A549 (cell line): ENCODE measurements around the gene RABL6. TPM values are rescaled to one million over a fixed set of nuclear protein-coding genes. Genes with fewer than 3 reads are reported as not detected.

Source experiments
- ATAC-seq, 2 experiments: fragments of 200-7000 bp in 1 of 2; fragments of >200 bp in 1 of 2; cut with Nextera tagmentation in 1 of 2; cut with Tn5 transposase in 1 of 2; 3 replicates each; pipeline versions ENCODE4 v1.8.0 to v1.9.1; 2018 to 2020; ENCODE audit warnings: mild to moderate bottlenecking in 1 of 2, moderate library complexity in 1 of 2
- CTCF ChIA-PET: fragments of 300-600 bp; sonication (Branson Sonifier 250); formaldehyde crosslinking; extraction: SDS; loops from one replicate; lab custom pipeline; 2021; ENCODE audit warnings: antibody characterized with exemption, inconsistent platforms; lab: Yijun Ruan, JAX
- POLR2A ChIA-PET: fragments of 350-600 bp; formaldehyde crosslinking; extraction: SDS; loops from one replicate; lab custom pipeline; 2021; ENCODE audit warnings: antibody characterized with exemption, inconsistent platforms; lab: Yijun Ruan, JAX
- DNase-seq, 2 experiments: peaks; one replicate each; pipeline versions ENCODE4 v3.0.0 to v3.0.0-alpha.2; 2011 to 2016; ENCODE audit warnings: low read depth in 1 of 2, low spot score in 1 of 2
- FAIRE-seq: peaks from 2 replicates; lab custom pipeline; 2011; peaks lifted over from hg19 to GRCh38; lab: Jason Lieb, UNC
- H3K27ac ChIP-seq, 2 experiments: fragments of >200 bp; sonication (Bioruptor Twin); formaldehyde crosslinking; 3 replicates each; pipeline ENCODE4 v1.5.1; 2016 to 2017
- H3K4me1 ChIP-seq: fragments of >200 bp; sonication (Bioruptor Twin); formaldehyde crosslinking; 3 replicates; pipeline ENCODE4 v1.6.1; 2016
- H3K4me2 ChIP-seq: fragments of >200 bp; sonication (Bioruptor Twin); formaldehyde crosslinking; 3 replicates; pipeline ENCODE4 v1.6.1; 2016
- H3K4me3 ChIP-seq: fragments of >200 bp; sonication (Bioruptor Twin); formaldehyde crosslinking; 3 replicates; pipeline ENCODE4 v1.5.1; 2016
- H3K9me3 ChIP-seq: fragments of >200 bp; sonication (Bioruptor Twin); formaldehyde crosslinking; 3 replicates; pipeline ENCODE4 v1.6.1; 2016
- ATOH8 ChIP-seq: fragments of 250-450 bp; sonication (Bioruptor Pico); IDR thresholded peaks from 2 replicates; pipeline ENCODE4 v1.5.0; 2020; ENCODE audit warnings: low read depth, mild to moderate bottlenecking, moderate library complexity
- BCL3 ChIP-seq: fragments of >200 bp; sonication (Bioruptor Twin); formaldehyde crosslinking; IDR thresholded peaks from 3 replicates; pipeline ENCODE4 v1.6.1; 2016
- CBX2 ChIP-seq: fragments of 200-600 bp; sonication (generic); IDR thresholded peaks from 2 replicates; pipeline ENCODE4 v1.6.1; 2016; ENCODE audit warnings: low read depth, mild to moderate bottlenecking, borderline replicate concordance
- CBX8 ChIP-seq: fragments of 200-600 bp; sonication (generic); IDR thresholded peaks from 2 replicates; pipeline ENCODE4 v1.6.1; 2016
- CEBPB ChIP-seq, 2 experiments: fragments of >200 bp in 1 of 2; sonication (Bioruptor Twin) in 1 of 2; formaldehyde crosslinking in 1 of 2; IDR thresholded peaks; 2 replicates each; pipeline ENCODE4 v1.6.1; 2012 to 2016
- EP300 ChIP-seq, 2 experiments: fragments of >200 bp; sonication (Bioruptor Twin); formaldehyde crosslinking; IDR thresholded peaks; 2 replicates in 1 of 2; 3 replicates in 1 of 2; pipeline ENCODE4 v1.6.1; 2016 to 2017
- FOSB ChIP-seq: fragments of 250-450 bp; sonication (Bioruptor Pico); IDR thresholded peaks from 2 replicates; pipeline ENCODE4 v1.5.0; 2020; ENCODE audit warnings: mild to moderate bottlenecking, moderate library complexity
- FOSL2 ChIP-seq, 2 experiments: fragments of 450-650 bp in 1 of 2; fragments of >200 bp in 1 of 2; sonication (Bioruptor Twin) in 1 of 2; formaldehyde crosslinking; IDR thresholded peaks; 2 replicates each; pipeline versions ENCODE4 v1.5.0 to v1.6.1; 2016 to 2020; ENCODE audit warnings: mild to moderate bottlenecking in 1 of 2, moderate library complexity in 1 of 2
- FOXS1 ChIP-seq: fragments of 250-450 bp; sonication (Bioruptor Pico); IDR thresholded peaks from 2 replicates; pipeline ENCODE4 v1.5.0; 2020; ENCODE audit warnings: mild to moderate bottlenecking, moderate library complexity
- GATA3 ChIP-seq: IDR thresholded peaks from 2 replicates; pipeline ENCODE4 v1.6.1; 2012; ENCODE audit warnings: borderline replicate concordance
- HOXB13 ChIP-seq: fragments of 250-450 bp; sonication (Bioruptor Pico); IDR thresholded peaks from 2 replicates; pipeline ENCODE4 v1.5.0; 2020; ENCODE audit warnings: low read depth, mild to moderate bottlenecking, moderate library complexity
- JUNB ChIP-seq: fragments of >200 bp; sonication (Bioruptor Twin); formaldehyde crosslinking; IDR thresholded peaks from 2 replicates; pipeline ENCODE4 v1.6.1; 2016
- KDM1A ChIP-seq: fragments of 200-600 bp; sonication (generic); IDR thresholded peaks from 2 replicates; pipeline ENCODE4 v1.6.1; 2016; ENCODE audit warnings: low read depth, mild to moderate bottlenecking
- KDM5A ChIP-seq: fragments of 200-600 bp; sonication (generic); IDR thresholded peaks from 2 replicates; pipeline ENCODE4 v1.6.1; 2016; ENCODE audit warnings: antibody characterized with exemption, mild to moderate bottlenecking
- MAZ ChIP-seq: fragments of 150-350 bp; IDR thresholded peaks from 2 replicates; pipeline ENCODE4 v1.6.1; 2014; ENCODE audit warnings: antibody characterized with exemption, low read depth, low read length, borderline replicate concordance
- NFE2L2 ChIP-seq: fragments of 150-350 bp; conservative IDR thresholded peaks from 2 replicates; pipeline ENCODE4 v1.6.1; 2014; ENCODE audit warnings: low read length
- NR3C1 ChIP-seq: fragments of >200 bp; sonication (Bioruptor Twin); formaldehyde crosslinking; IDR thresholded peaks from 3 replicates; pipeline ENCODE4 v1.6.1; 2017
- PHF8 ChIP-seq: fragments of 200-600 bp; sonication (generic); IDR thresholded peaks from 2 replicates; pipeline ENCODE4 v1.6.1; 2016; ENCODE audit warnings: low read depth, mild to moderate bottlenecking, antibody characterized with exemption, moderate library complexity, borderline replicate concordance
- POLR2A ChIP-seq: IDR thresholded peaks from 2 replicates; pipeline ENCODE4 v1.6.1; 2012; ENCODE audit warnings: mild to moderate bottlenecking, low read length
- RARB ChIP-seq: fragments of 250-450 bp; sonication (Bioruptor Pico); IDR thresholded peaks from 2 replicates; pipeline ENCODE4 v1.8.0; 2021; ENCODE audit warnings: mild to moderate bottlenecking, moderate library complexity
- RCOR1 ChIP-seq: fragments of 150-350 bp; IDR thresholded peaks from 2 replicates; pipeline ENCODE4 v1.6.1; 2014; ENCODE audit warnings: antibody characterized with exemption, low read length, low read depth
- RFX5 ChIP-seq: fragments of 450-650 bp; IDR thresholded peaks from 2 replicates; pipeline ENCODE4 v1.7.1; 2014; ENCODE audit warnings: antibody characterized with exemption, mild to moderate bottlenecking, moderate library complexity
- SREBF2 ChIP-seq: fragments of 450-650 bp; IDR thresholded peaks from 2 replicates; pipeline ENCODE4 v1.6.1; 2014; ENCODE audit warnings: mild to moderate bottlenecking, moderate library complexity
- TFCP2L1 ChIP-seq: fragments of 250-450 bp; sonication (Bioruptor Pico); IDR thresholded peaks from 2 replicates; pipeline ENCODE4 v1.5.0; 2021; ENCODE audit warnings: mild to moderate bottlenecking
- ZFP36 ChIP-seq: fragments of 450-650 bp; IDR thresholded peaks from 2 replicates; pipeline ENCODE4 v1.6.1; 2014; ENCODE audit warnings: borderline replicate concordance; ENCODE audit not compliant: partially characterized antibody
- ZNF302 ChIP-seq: fragments of 250-450 bp; sonication (Bioruptor Pico); IDR thresholded peaks from 2 replicates; pipeline ENCODE4 v1.9.0; 2021; ENCODE audit warnings: inconsistent platforms, mild to moderate bottlenecking, moderate library complexity
- WGBS: methylation state at CpG from one replicate; pipeline ENCODE4 v1.1.6; 2017; ENCODE audit errors: missing lambda C conversion rate; 5-methylcytosine and 5-hydroxymethylcytosine counted together
- polyA plus RNA-seq, 4 experiments: library from polyadenylated mRNA; depleted of rRNA in 3 of 4; stranded (reverse); fragments of >200 nt; fragmentation: RNase III in 1 of 4; extraction: RNeasy Plus Mini Kit Qiagen cat#74134 plus additional on column Dnase treatment in 1 of 4; gene quantifications; 2 replicates in 3 of 4; 3 replicates in 1 of 4; pipeline ENCODE4 v1.2.3, GENCODE V29; 2011 to 2017
- TF ChIP-seq, protein P1 (sequence below): fragments of 150-350 bp; IDR thresholded peaks from 2 replicates; pipeline ENCODE4 v1.6.1; 2014; ENCODE audit warnings: low read depth, mild to moderate bottlenecking, low read length
- TF ChIP-seq, protein P2 (sequence below): IDR thresholded peaks from 2 replicates; pipeline ENCODE4 v1.6.1; 2012; ENCODE audit warnings: low read depth, borderline replicate concordance
- TF ChIP-seq, protein P3 (sequence below): fragments of 450-650 bp; IDR thresholded peaks from 2 replicates; pipeline ENCODE4 v1.6.1; 2014; ENCODE audit warnings: antibody characterized with exemption

The RABL6 gene
- polyA plus RNA-seq, 2 of the 4 experiments (the other 2 are of a cell fraction), result 46.8 to 71.4 TPM

DNA sequence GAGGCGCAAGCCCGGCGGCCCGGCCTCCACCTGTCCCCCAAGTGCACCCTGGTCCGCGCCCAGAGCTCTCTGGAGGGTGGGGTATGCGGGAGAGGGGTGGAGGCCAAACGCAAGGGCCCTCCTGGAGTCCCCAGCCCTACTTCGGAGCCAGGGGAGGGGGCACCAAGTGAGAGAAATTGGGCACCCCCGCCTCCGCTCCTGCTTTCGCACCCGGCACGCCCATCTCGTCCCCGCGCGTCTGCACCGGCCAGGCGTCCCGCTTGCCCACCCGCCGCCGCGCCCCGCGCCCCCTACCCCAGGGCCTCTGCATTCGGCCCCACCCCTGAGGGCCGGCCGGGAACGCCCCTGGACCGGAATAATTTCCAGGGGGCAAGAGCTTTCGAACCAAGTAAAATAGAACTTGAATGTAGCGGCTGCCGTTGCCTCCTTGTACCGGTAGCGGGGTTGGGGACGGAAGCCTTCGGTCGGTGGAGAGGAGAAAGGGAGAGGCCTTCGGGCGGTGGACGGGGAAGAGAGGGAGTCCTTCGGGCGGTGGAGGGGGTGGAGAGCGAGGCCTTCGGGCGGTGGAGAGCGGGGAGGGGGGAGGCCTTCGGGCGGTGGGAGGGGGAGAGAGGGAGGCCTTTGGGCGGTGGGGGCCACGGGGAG, 40.8 kb downstream of the RABL6 start:
- 0% methylated on average over 17 of the region's 53 CpGs for WGBS
- ChIA-PET CTCF (interaction anchor here (1.1 to 2.3 kb wide), 7 partner anchors 8 to 187 kb away, joined by 3 to 7 read pairs (median 4); no protein-coding TSS in a partner anchor), POLR2A (interaction anchor here (1.0 to 1.8 kb wide), 8 partner anchors 34 to 187 kb away, joined by 3 to 11 read pairs (median 4); partner anchors contain the start of genes CLIC3, TMEM141 and TRAF2)
- no peaks in the 10 kb centered on the region for H3K9me3 ChIP-seq
- H3K4me1 ChIP-seq, result peaks cover 23% of the 10 kb centered on the region
- peak; percentile 3; the same call in 1 of the 3 replicates for TF ChIP-seq BCL3
- TF ChIP-seq, protein P1, sequence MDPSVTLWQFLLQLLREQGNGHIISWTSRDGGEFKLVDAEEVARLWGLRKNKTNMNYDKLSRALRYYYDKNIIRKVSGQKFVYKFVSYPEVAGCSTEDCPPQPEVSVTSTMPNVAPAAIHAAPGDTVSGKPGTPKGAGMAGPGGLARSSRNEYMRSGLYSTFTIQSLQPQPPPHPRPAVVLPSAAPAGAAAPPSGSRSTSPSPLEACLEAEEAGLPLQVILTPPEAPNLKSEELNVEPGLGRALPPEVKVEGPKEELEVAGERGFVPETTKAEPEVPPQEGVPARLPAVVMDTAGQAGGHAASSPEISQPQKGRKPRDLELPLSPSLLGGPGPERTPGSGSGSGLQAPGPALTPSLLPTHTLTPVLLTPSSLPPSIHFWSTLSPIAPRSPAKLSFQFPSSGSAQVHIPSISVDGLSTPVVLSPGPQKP, result no peak
- ATAC-seq (peak; percentile 21 to 24), DNase-seq (peak; percentile 56 to 64), FAIRE-seq (no peak)
- peak overlapping the region; percentile 87 for H3K4me3 ChIP-seq
- peak overlapping the region; percentile 96 to 97 for H3K27ac ChIP-seq
- H3K4me2 ChIP-seq, result peak overlapping the region; percentile 80

DNA sequence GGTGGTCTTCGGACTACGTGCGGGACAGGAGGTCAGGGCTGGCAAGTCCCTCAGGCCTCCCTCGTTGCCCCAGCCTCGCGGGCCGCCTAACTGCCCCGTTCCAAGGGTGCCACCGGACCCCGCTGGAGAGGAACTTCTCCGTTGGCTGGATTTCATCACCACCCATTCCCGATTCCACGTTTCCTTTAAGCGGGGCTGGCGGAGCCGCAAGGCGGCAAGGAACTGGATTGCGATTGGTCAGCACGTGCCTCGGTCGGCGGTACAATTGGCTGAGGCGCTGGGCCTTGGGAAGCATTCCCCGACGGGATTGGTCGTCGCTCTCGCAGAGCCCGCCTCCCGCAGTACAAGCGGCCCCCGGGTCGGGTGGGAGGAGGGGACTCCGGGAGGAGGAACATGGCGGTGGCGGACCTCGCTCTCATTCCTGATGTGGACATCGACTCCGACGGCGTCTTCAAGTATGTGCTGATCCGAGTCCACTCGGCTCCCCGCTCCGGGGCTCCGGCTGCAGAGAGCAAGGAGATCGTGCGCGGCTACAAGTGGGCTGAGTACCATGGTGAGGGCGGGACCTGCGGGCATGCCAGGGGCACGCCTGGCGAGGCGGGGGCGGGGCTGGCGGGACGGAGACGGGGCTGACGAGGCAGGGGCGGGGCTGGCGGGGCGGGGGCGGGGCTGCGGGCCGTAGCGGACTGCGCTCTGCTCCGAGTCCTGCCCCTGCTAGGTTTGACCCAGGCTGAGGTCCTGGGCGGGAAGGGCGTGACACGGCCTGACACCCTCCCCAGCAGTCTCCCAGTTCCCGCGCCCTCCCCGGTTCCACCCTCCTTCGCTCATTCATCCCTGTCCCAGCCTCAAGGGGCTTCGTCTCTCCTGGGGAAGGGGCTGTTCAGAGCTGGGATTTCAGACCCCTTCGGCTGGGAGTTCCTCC, 41.6 kb downstream of the RABL6 start, which contains the start of gene PHPT1:
Gene PHPT1 (plus strand): TSS at position 372 of the 922 bp plus-strand sequence. CDS start 22 bp downstream, at position 394.
- DNase-seq (peak; percentile 99 to 100), ATAC-seq (peak; percentile 53 to 80), FAIRE-seq (peak; percentile 93)
- 3% methylated on average over 47 of the region's 77 CpGs for WGBS
- Histone ChIP-seq H3K4me1 (peaks cover 22% of the 10 kb centered on the region), H3K27ac (peak within 1 kb of the TSS; percentile 96 to 97), H3K4me2 (peak within 1 kb of the TSS; percentile 86), H3K9me3 (no peaks in the 10 kb centered on the region), H3K4me3 (peak within 1 kb of the TSS; percentile 87)
- POLR2A ChIA-PET, result interaction anchor here (0.7 to 1.7 kb wide), 5 partner anchors 35 to 186 kb away, joined by 3 to 6 read pairs (median 3); no protein-coding TSS in a partner anchor
- CTCF ChIA-PET, result interaction anchor here (0.6 to 1.3 kb wide), 6 partner anchors 32 to 735 kb away, joined by 3 to 7 read pairs (median 4); no protein-coding TSS in a partner anchor
- TF ChIP-seq FOSB (no peak), TFCP2L1 (CRISPR knock-in tag) (0 out of 2 replicates have a peak, but pooled peaks have one; percentile 41), CBX8 (no peak), CEBPB (IDR thresholded peaks at IDR 0.05) (peak; percentile 61 to 88; a peak in 3 of 4 replicates), ZFP36 (no peak), CBX2 (no peak), RARB (CRISPR knock-in tag) (no peak), HOXB13 (CRISPR knock-in tag) (no peak), PHF8 (no peak), JUNB (no peak), KDM1A (no peak), GATA3 (0 out of 2 replicates have a peak, but pooled peaks have one; percentile 24), RCOR1 (no peak), FOSL2 (IDR thresholded peaks at IDR 0.05) (no peak), FOSL2 (CRISPR knock-in tag; IDR thresholded peaks at IDR 0.05) (no peak), NR3C1 (no peak), FOXS1 (CRISPR knock-in tag) (no peak), EP300 (IDR thresholded peaks at IDR 0.05) (no peak), ZNF302 (CRISPR knock-in tag) (no peak), ATOH8 (CRISPR knock-in tag) (no peak), SREBF2 (no peak), KDM5A (no peak), RFX5 (peak; percentile 35; the same call in 1 of the 2 replicates), POLR2A (peak; percentile 72), NFE2L2 (no peak), MAZ (no peak)
- TF ChIP-seq, protein P1, result no peak
- TF ChIP-seq, protein P2, sequence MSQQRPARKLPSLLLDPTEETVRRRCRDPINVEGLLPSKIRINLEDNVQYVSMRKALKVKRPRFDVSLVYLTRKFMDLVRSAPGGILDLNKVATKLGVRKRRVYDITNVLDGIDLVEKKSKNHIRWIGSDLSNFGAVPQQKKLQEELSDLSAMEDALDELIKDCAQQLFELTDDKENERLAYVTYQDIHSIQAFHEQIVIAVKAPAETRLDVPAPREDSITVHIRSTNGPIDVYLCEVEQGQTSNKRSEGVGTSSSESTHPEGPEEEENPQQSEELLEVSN, result peak; percentile 94
- TF ChIP-seq, protein P3, sequence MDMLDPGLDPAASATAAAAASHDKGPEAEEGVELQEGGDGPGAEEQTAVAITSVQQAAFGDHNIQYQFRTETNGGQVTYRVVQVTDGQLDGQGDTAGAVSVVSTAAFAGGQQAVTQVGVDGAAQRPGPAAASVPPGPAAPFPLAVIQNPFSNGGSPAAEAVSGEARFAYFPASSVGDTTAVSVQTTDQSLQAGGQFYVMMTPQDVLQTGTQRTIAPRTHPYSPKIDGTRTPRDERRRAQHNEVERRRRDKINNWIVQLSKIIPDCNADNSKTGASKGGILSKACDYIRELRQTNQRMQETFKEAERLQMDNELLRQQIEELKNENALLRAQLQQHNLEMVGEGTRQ, result peak; percentile 80
